CD4-positive, alpha-beta T cell treated with Interleukin-17A for 1 hour (primary cell): ENCODE data around the gene KBTBD8.

Experiments used
- DNase-seq: peaks from one replicate; pipeline ENCODE4 v3.0.0-alpha.2; 2020

Gene KBTBD8

GRCh38 chr3:67044955-67045354, 46.8 kb downstream of the KBTBD8 start:
- DNase-seq, result no peak

- no peak for DNase-seq
Measured at GRCh38 chr3:67045711-67046465, 47.8 kb downstream of the KBTBD8 start.

- no peak for DNase-seq
Measured at GRCh38 chr3:67047051-67047450, 48.9 kb downstream of the KBTBD8 start.

GRCh38 chr3:67048067-67048714, 50.1 kb downstream of the KBTBD8 start:
- no peak for DNase-seq

- DNase-seq, result no peak
Measured at GRCh38 chr3:67048715-67049074, 50.6 kb downstream of the KBTBD8 start.

- DNase-seq, result no peak
Measured at GRCh38 chr3:67059443-67059842, 61.3 kb downstream of the KBTBD8 start.
